Measurements from ENCODE around the gene SYCP2.

The SYCP2 gene

GRCh38 chr20:59925899-59926298 lies 7.5 kb downstream of the SYCP2 start:
- Histone ChIP-seq H3K36me3 (ENCODE audit: insufficient read depth, insufficient read length, low read length) (no peaks in the 10 kb centered on the region), H3K9ac (ENCODE audit: insufficient read length, low read depth) (no peak overlapping the region), H3K4me1 (ENCODE audit: insufficient read depth, insufficient read length) (no peaks in the 10 kb centered on the region), H3K9me3 (ENCODE audit: insufficient read depth, low read length) (no peaks in the 10 kb centered on the region), H3K4me3 (ENCODE audit: insufficient read length, low read depth) (no peak overlapping the region), H3K27me3 (ENCODE audit: insufficient read depth, insufficient read length) (no peaks in the 10 kb centered on the region)
- no peak for DNase-seq (ENCODE audit: low read depth, low spot score)
- TF ChIP-seq YY1 (IDR thresholded peaks at IDR 0.05; ENCODE audit: insufficient read depth, insufficient read length), result no peak
- no peak for TF ChIP-seq SUZ12 (IDR thresholded peaks at IDR 0.05; ENCODE audit: extremely low read depth, insufficient read depth, insufficient read length)

DNA sequence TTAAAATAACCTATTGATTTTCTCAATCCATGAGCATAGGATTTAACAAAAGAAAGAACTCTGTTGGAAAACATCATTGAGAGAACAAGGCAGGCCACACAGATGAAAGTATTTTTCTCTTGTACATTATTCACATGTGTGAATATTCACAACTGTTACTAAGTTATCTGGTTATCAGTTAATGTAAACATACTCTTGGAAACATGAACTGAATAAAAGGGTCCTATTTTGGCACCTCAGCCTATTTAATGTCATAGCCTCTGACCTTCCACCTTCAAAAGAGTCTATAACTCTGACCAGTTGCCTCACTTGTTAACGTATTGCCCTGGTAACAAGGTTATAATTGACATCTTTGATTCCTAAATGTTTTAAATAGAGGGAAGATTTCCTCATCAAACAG lies 8.1 kb downstream of the SYCP2 start:
- TF ChIP-seq ZNF274 (IDR thresholded peaks at IDR 0.05; ENCODE audit: low read depth, low read length) (no peak), SUZ12 (IDR thresholded peaks at IDR 0.05; ENCODE audit: extremely low read depth, insufficient read depth, insufficient read length) (no peak), YY1 (IDR thresholded peaks at IDR 0.05; ENCODE audit: insufficient read depth, insufficient read length) (no peak)
- Histone ChIP-seq H3K36me3 (ENCODE audit: insufficient read depth, insufficient read length, low read length) (no peaks in the 10 kb centered on the region), H3K27me3 (ENCODE audit: insufficient read depth, insufficient read length) (no peaks in the 10 kb centered on the region), H3K4me1 (ENCODE audit: insufficient read depth, insufficient read length) (no peaks in the 10 kb centered on the region), H3K9me3 (ENCODE audit: insufficient read depth, low read length) (no peaks in the 10 kb centered on the region), H3K9ac (ENCODE audit: insufficient read length, low read depth) (no peak overlapping the region), H3K4me3 (ENCODE audit: insufficient read length, low read depth) (no peak overlapping the region)
- DNase-seq (ENCODE audit: low read depth, low spot score), result no peak

- Histone ChIP-seq H3K9ac (ENCODE audit: insufficient read length, low read depth) (no peak overlapping the region), H3K27me3 (ENCODE audit: insufficient read depth, insufficient read length) (no peaks in the 10 kb centered on the region), H3K36me3 (ENCODE audit: insufficient read depth, insufficient read length, low read length) (no peaks in the 10 kb centered on the region), H3K9me3 (ENCODE audit: insufficient read depth, low read length) (no peaks in the 10 kb centered on the region), H3K4me3 (ENCODE audit: insufficient read length, low read depth) (no peak overlapping the region), H3K4me1 (ENCODE audit: insufficient read depth, insufficient read length) (no peaks in the 10 kb centered on the region)
- TF ChIP-seq ZNF274 (IDR thresholded peaks at IDR 0.05; ENCODE audit: low read depth, low read length) (no peak), YY1 (IDR thresholded peaks at IDR 0.05; ENCODE audit: insufficient read depth, insufficient read length) (no peak), SUZ12 (IDR thresholded peaks at IDR 0.05; ENCODE audit: extremely low read depth, insufficient read depth, insufficient read length) (no peak)
- DNase-seq (ENCODE audit: low read depth, low spot score), result no peak
These were observed 9.9 kb downstream of the SYCP2 start for GRCh38 chr20:59923514-59923913.

- TF ChIP-seq ZNF274 (IDR thresholded peaks at IDR 0.05; ENCODE audit: low read depth, low read length) (no peak), YY1 (IDR thresholded peaks at IDR 0.05; ENCODE audit: insufficient read depth, insufficient read length) (no peak), SUZ12 (IDR thresholded peaks at IDR 0.05; ENCODE audit: extremely low read depth, insufficient read depth, insufficient read length) (no peak)
- no peak for DNase-seq (ENCODE audit: low read depth, low spot score)
- Histone ChIP-seq H3K9me3 (ENCODE audit: insufficient read depth, low read length) (no peaks in the 10 kb centered on the region), H3K36me3 (ENCODE audit: insufficient read depth, insufficient read length, low read length) (no peaks in the 10 kb centered on the region), H3K4me3 (ENCODE audit: insufficient read length, low read depth) (no peak overlapping the region), H3K9ac (ENCODE audit: insufficient read length, low read depth) (no peak overlapping the region), H3K27me3 (ENCODE audit: insufficient read depth, insufficient read length) (no peaks in the 10 kb centered on the region), H3K4me1 (ENCODE audit: insufficient read depth, insufficient read length) (no peaks in the 10 kb centered on the region)
These were observed 12.5 kb downstream of the SYCP2 start for GRCh38 chr20:59920944-59921343.

GRCh38 chr20:59912609-59913008 lies 20.8 kb downstream of the SYCP2 start:
- DNase-seq (ENCODE audit: low read depth, low spot score), result no peak
- H3K36me3 ChIP-seq (ENCODE audit: insufficient read depth, insufficient read length, low read length), result no peaks in the 10 kb centered on the region
- TF ChIP-seq ZNF274 (IDR thresholded peaks at IDR 0.05; ENCODE audit: low read depth, low read length) (no peak), SUZ12 (IDR thresholded peaks at IDR 0.05; ENCODE audit: extremely low read depth, insufficient read depth, insufficient read length) (no peak), YY1 (IDR thresholded peaks at IDR 0.05; ENCODE audit: insufficient read depth, insufficient read length) (no peak)

GRCh38 chr20:59911041-59911440 lies 22.4 kb downstream of the SYCP2 start:
- no peak overlapping the region for H3K9ac ChIP-seq (ENCODE audit: insufficient read length, low read depth)
- H3K9me3 ChIP-seq (ENCODE audit: insufficient read depth, low read length), result no peaks in the 10 kb centered on the region
- H3K4me3 ChIP-seq (ENCODE audit: insufficient read length, low read depth), result no peak overlapping the region
- H3K36me3 ChIP-seq (ENCODE audit: insufficient read depth, insufficient read length, low read length), result no peaks in the 10 kb centered on the region
- no peaks in the 10 kb centered on the region for H3K4me1 ChIP-seq (ENCODE audit: insufficient read depth, insufficient read length)
- no peak for TF ChIP-seq SUZ12 (IDR thresholded peaks at IDR 0.05; ENCODE audit: extremely low read depth, insufficient read depth, insufficient read length)
- no peak for TF ChIP-seq YY1 (IDR thresholded peaks at IDR 0.05; ENCODE audit: insufficient read depth, insufficient read length)
- no peak for TF ChIP-seq ZNF274 (IDR thresholded peaks at IDR 0.05; ENCODE audit: low read depth, low read length)
- no peaks in the 10 kb centered on the region for H3K27me3 ChIP-seq (ENCODE audit: insufficient read depth, insufficient read length)
- DNase-seq (ENCODE audit: low read depth, low spot score), result no peak

More at GRCh38 chr20:59912609-59913008, 20.8 kb downstream of the SYCP2 start:
- Histone ChIP-seq H3K9me3 (ENCODE audit: insufficient read depth, low read length) (no peaks in the 10 kb centered on the region), H3K4me1 (ENCODE audit: insufficient read depth, insufficient read length) (no peaks in the 10 kb centered on the region), H3K27me3 (ENCODE audit: insufficient read depth, insufficient read length) (no peaks in the 10 kb centered on the region), H3K4me3 (ENCODE audit: insufficient read length, low read depth) (no peak overlapping the region), H3K9ac (ENCODE audit: insufficient read length, low read depth) (no peak overlapping the region)

GRCh38 chr20:59908855-59909254 lies 24.6 kb downstream of the SYCP2 start:
- no peaks in the 10 kb centered on the region for H3K27me3 ChIP-seq (ENCODE audit: insufficient read depth, insufficient read length)
- no peak for TF ChIP-seq SUZ12 (IDR thresholded peaks at IDR 0.05; ENCODE audit: extremely low read depth, insufficient read depth, insufficient read length)
- no peak for TF ChIP-seq ZNF274 (IDR thresholded peaks at IDR 0.05; ENCODE audit: low read depth, low read length)
- TF ChIP-seq YY1 (IDR thresholded peaks at IDR 0.05; ENCODE audit: insufficient read depth, insufficient read length), result no peak
- H3K36me3 ChIP-seq (ENCODE audit: insufficient read depth, insufficient read length, low read length), result no peaks in the 10 kb centered on the region

GRCh38 chr20:59903621-59904020 lies 29.8 kb downstream of the SYCP2 start:
- no peaks in the 10 kb centered on the region for H3K36me3 ChIP-seq (ENCODE audit: insufficient read depth, insufficient read length, low read length)
- H3K4me3 ChIP-seq (ENCODE audit: insufficient read length, low read depth), result no peak overlapping the region
- DNase-seq (ENCODE audit: low read depth, low spot score), result no peak
- no peaks in the 10 kb centered on the region for H3K9me3 ChIP-seq (ENCODE audit: insufficient read depth, low read length)
- H3K27me3 ChIP-seq (ENCODE audit: insufficient read depth, insufficient read length), result no peaks in the 10 kb centered on the region
- H3K9ac ChIP-seq (ENCODE audit: insufficient read length, low read depth), result no peak overlapping the region
- TF ChIP-seq ZNF274 (IDR thresholded peaks at IDR 0.05; ENCODE audit: low read depth, low read length), result no peak
- no peak for TF ChIP-seq SUZ12 (IDR thresholded peaks at IDR 0.05; ENCODE audit: extremely low read depth, insufficient read depth, insufficient read length)
- no peak for TF ChIP-seq YY1 (IDR thresholded peaks at IDR 0.05; ENCODE audit: insufficient read depth, insufficient read length)
- H3K4me1 ChIP-seq (ENCODE audit: insufficient read depth, insufficient read length), result no peaks in the 10 kb centered on the region

More at GRCh38 chr20:59908855-59909254, 24.6 kb downstream of the SYCP2 start:
- DNase-seq (ENCODE audit: low read depth, low spot score), result no peak
- H3K4me1 ChIP-seq (ENCODE audit: insufficient read depth, insufficient read length), result no peaks in the 10 kb centered on the region
- H3K9me3 ChIP-seq (ENCODE audit: insufficient read depth, low read length), result no peaks in the 10 kb centered on the region
- no peak overlapping the region for H3K4me3 ChIP-seq (ENCODE audit: insufficient read length, low read depth)
- no peak overlapping the region for H3K9ac ChIP-seq (ENCODE audit: insufficient read length, low read depth)
